Measurements from ENCODE around the gene PHACTR1. TPM values are rescaled to one million over a fixed set of nuclear protein-coding genes. Genes with fewer than 3 reads are reported as not detected.

The PHACTR1 gene
- total and polyA plus RNA-seq, 2 of the 4 experiments (the other 2 are of a cell fraction), result not detected

GRCh38 chr6:13242178-13242577 lies 525.6 kb downstream of the PHACTR1 start:
- H3K4me3 ChIP-seq (ENCODE audit: insufficient read depth, low read depth, low read length), result no peak overlapping the region
- no peak overlapping the region for H4K8ac ChIP-seq (ENCODE audit: low read depth in 2 of 2, low read length in 2 of 2)
- no peak overlapping the region for H4K5ac ChIP-seq (ENCODE audit: low read depth, low read length)
- ATAC-seq (ENCODE audit: low read depth) (no peak), DNase-seq (no peak)
- WGBS, 2 experiments (ENCODE audit: extremely low coverage in 2 of 2, insufficient read length in 1 of 2), result no CpG with 5 or more reads among the region's 3 CpGs
- H2AFZ ChIP-seq (replicated peaks; ENCODE audit: low read length, poor library complexity), result no peak overlapping the region
- intact Hi-C loops (cut with micrococcal nuclease), result no loop called here
- H2BK120ac ChIP-seq (ENCODE audit: low read depth, low read length), result no peak overlapping the region
- no peak overlapping the region for H3K9ac ChIP-seq (ENCODE audit: low read depth, low read length)
- POLR2A ChIA-PET (ENCODE audit: unreplicated experiment), result no interaction called here
- BruUV-seq (replicated peaks), result no TSS peak
- peaks cover 1% of the 10 kb centered on the region; the same call in 1 of the 2 replicates for H3K27me3 ChIP-seq (ENCODE audit: control insufficient read depth, insufficient read depth, low read length)
- no peak overlapping the region for H2AK5ac ChIP-seq (ENCODE audit: low read depth, low read length)
- no peaks in the 10 kb centered on the region for H3K9me1 ChIP-seq (ENCODE audit: insufficient read depth, low read length)
- H4K91ac ChIP-seq (ENCODE audit: insufficient read depth, low read depth, low read length), result no peak overlapping the region
- no peaks in the 10 kb centered on the region for H3K36me3 ChIP-seq (ENCODE audit: control insufficient read depth, insufficient read depth, low read length)
- H3K14ac ChIP-seq (replicated peaks; ENCODE audit: low read depth, low read length), result no peak overlapping the region
- in situ Hi-C loops (cut with MboI; ENCODE audit: low sequenced_read_pairs), result no loop called here
- H2BK20ac ChIP-seq (ENCODE audit: low read depth, low read length), result no peak overlapping the region
- dilution Hi-C loops (cut with HindIII; ENCODE audit: low sequenced_read_pairs, unreplicated experiment), result no loop called here
- no peak overlapping the region for H3K4me2 ChIP-seq (ENCODE audit: low read depth, low read length)
- H3K23ac ChIP-seq (ENCODE audit: low read depth, low read length), result no peak overlapping the region
- H3K9me3 ChIP-seq (ENCODE audit: control insufficient read depth, insufficient read depth, low read length), result no peaks in the 10 kb centered on the region
- no peak overlapping the region for H2AK9ac ChIP-seq (replicated peaks; ENCODE audit: low read depth, low read length, poor library complexity)
- no peak overlapping the region for H2BK15ac ChIP-seq (ENCODE audit: low read depth, low read length)
- no peak overlapping the region for H3K56ac ChIP-seq (ENCODE audit: extremely low read depth, insufficient read depth, low read length)
- H4K20me1 ChIP-seq (ENCODE audit: insufficient read depth, low read length), result no peaks in the 10 kb centered on the region
- TF ChIP-seq FOS (IDR thresholded peaks at IDR 0.05; ENCODE audit: low read depth, low read length) (no peak), SMC3 (IDR thresholded peaks at IDR 0.05; ENCODE audit: low read depth, low read length) (no peak), ELK1 (IDR thresholded peaks at IDR 0.05; ENCODE audit: borderline replicate concordance, low read depth, low read length) (no peak), USF2 (IDR thresholded peaks at IDR 0.05; ENCODE audit: low read depth, low read length) (no peak), BHLHE40 (IDR thresholded peaks at IDR 0.05; ENCODE audit: low read depth, low read length) (no peak), RCOR1 (IDR thresholded peaks at IDR 0.05; ENCODE audit: insufficient replicate concordance, low read length) (no peak), MAFK (IDR thresholded peaks at IDR 0.05; ENCODE audit: low read depth, low read length) (no peak), MXI1 (IDR thresholded peaks at IDR 0.05; ENCODE audit: borderline replicate concordance, low read depth, low read length) (no peak), NFE2L2 (IDR thresholded peaks at IDR 0.05; ENCODE audit: low read depth, low read length) (no peak), CHD1 (IDR thresholded peaks at IDR 0.05; ENCODE audit: low read depth, low read length) (no peak), CTCF (conservative IDR thresholded peaks at IDR 0.05; ENCODE audit: low read depth, low read length) (no peak)
- H3K18ac ChIP-seq (ENCODE audit: low read depth, low read length), result no peak overlapping the region
- no peak overlapping the region for H3K4ac ChIP-seq (ENCODE audit: low read depth, low read length)
- no peaks in the 10 kb centered on the region for H3K4me1 ChIP-seq (ENCODE audit: control insufficient read depth, insufficient read depth, low read length)
- no peak overlapping the region for H2BK5ac ChIP-seq (ENCODE audit: low read depth, low read length, poor library complexity, severe bottlenecking)
- CTCF ChIA-PET, result no interaction called here
- H3K27ac ChIP-seq (ENCODE audit: insufficient read depth, low read length), result no peak overlapping the region
- H3K79me1 ChIP-seq (ENCODE audit: low read depth in 1 of 2, low read length in 2 of 2), result no peaks in the 10 kb centered on the region
